ENCODE data around the gene GOLGA8T.
"Not testable (repeated sequence)": the region's sequence is repeated elsewhere in the genome, so short reads cannot be mapped to it uniquely, and the experiment has no call there.

DNA sequence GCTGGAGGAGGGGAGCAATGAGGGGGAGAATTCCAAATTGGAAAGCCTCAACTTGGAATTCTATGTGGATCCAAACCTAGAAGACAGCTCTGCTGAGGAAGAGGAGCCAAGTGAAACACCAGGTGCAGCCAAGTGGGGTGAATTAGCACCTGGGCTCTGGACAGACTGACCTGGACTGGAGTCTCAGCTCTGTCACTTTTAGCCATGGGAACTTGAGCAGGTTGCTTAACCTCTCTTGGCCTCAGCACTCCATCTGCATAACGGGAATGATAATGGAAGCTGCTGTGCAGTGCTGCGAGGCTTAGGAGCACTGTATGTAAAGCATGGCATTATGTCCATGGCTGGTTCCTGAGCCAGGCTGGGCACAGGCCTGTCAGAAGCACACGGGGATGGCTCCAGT, 41.8 kb downstream of the GOLGA8T start:
- TF ChIP-seq EZH2 (IDR thresholded peaks at IDR 0.05); POLR2AphosphoS5 (IDR thresholded peaks at IDR 0.05; ENCODE audit: low read depth, low read length); POLR2A (IDR thresholded peaks at IDR 0.05; ENCODE audit: borderline replicate concordance, extremely low read depth, insufficient read depth, insufficient read length); YY1 (IDR thresholded peaks at IDR 0.05; ENCODE audit: extremely low read depth, insufficient replicate concordance, low read depth, low read length): not testable (repeated sequence)
- TF ChIP-seq, protein P1, sequence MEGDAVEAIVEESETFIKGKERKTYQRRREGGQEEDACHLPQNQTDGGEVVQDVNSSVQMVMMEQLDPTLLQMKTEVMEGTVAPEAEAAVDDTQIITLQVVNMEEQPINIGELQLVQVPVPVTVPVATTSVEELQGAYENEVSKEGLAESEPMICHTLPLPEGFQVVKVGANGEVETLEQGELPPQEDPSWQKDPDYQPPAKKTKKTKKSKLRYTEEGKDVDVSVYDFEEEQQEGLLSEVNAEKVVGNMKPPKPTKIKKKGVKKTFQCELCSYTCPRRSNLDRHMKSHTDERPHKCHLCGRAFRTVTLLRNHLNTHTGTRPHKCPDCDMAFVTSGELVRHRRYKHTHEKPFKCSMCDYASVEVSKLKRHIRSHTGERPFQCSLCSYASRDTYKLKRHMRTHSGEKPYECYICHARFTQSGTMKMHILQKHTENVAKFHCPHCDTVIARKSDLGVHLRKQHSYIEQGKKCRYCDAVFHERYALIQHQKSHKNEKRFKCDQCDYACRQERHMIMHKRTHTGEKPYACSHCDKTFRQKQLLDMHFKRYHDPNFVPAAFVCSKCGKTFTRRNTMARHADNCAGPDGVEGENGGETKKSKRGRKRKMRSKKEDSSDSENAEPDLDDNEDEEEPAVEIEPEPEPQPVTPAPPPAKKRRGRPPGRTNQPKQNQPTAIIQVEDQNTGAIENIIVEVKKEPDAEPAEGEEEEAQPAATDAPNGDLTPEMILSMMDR (IDR thresholded peaks at IDR 0.05 in 2 of 3, conservative IDR thresholded peaks at IDR 0.05 in 1 of 3; ENCODE audit: borderline replicate concordance in 1 of 3, insufficient read depth in 1 of 3, low read depth in 2 of 3, low read length in 2 of 3) = not testable (repeated sequence)
- TF ChIP-seq, protein P2, sequence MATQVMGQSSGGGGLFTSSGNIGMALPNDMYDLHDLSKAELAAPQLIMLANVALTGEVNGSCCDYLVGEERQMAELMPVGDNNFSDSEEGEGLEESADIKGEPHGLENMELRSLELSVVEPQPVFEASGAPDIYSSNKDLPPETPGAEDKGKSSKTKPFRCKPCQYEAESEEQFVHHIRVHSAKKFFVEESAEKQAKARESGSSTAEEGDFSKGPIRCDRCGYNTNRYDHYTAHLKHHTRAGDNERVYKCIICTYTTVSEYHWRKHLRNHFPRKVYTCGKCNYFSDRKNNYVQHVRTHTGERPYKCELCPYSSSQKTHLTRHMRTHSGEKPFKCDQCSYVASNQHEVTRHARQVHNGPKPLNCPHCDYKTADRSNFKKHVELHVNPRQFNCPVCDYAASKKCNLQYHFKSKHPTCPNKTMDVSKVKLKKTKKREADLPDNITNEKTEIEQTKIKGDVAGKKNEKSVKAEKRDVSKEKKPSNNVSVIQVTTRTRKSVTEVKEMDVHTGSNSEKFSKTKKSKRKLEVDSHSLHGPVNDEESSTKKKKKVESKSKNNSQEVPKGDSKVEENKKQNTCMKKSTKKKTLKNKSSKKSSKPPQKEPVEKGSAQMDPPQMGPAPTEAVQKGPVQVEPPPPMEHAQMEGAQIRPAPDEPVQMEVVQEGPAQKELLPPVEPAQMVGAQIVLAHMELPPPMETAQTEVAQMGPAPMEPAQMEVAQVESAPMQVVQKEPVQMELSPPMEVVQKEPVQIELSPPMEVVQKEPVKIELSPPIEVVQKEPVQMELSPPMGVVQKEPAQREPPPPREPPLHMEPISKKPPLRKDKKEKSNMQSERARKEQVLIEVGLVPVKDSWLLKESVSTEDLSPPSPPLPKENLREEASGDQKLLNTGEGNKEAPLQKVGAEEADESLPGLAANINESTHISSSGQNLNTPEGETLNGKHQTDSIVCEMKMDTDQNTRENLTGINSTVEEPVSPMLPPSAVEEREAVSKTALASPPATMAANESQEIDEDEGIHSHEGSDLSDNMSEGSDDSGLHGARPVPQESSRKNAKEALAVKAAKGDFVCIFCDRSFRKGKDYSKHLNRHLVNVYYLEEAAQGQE (IDR thresholded peaks at IDR 0.05; ENCODE audit: low read depth) = not testable (repeated sequence)

Measured in HCT116 (cell line).